ENCODE results near the gene ARHGAP30.

Gene ARHGAP30

GRCh38 chr1:161009602-161010211 lies 60.0 kb downstream of the ARHGAP30 start:
- DNase-seq (ENCODE audit: low read depth), result no peak

- DNase-seq (ENCODE audit: low read depth), result no peak
Measured at GRCh38 chr1:161008869-161009510, 60.7 kb downstream of the ARHGAP30 start.

GRCh38 chr1:161007369-161007768 lies 62.3 kb downstream of the ARHGAP30 start:
- no peak for DNase-seq (ENCODE audit: low read depth)

GRCh38 chr1:161006563-161006962 lies 63.1 kb downstream of the ARHGAP30 start:
- no peak for DNase-seq (ENCODE audit: low read depth)

- DNase-seq (ENCODE audit: low read depth), result no peak
Measured at GRCh38 chr1:161001525-161001924, 68.2 kb downstream of the ARHGAP30 start.

- no peak for DNase-seq (ENCODE audit: low read depth)
Measured at GRCh38 chr1:161000736-161001480, 68.8 kb downstream of the ARHGAP30 start.

- no peak for DNase-seq (ENCODE audit: low read depth)
Measured at GRCh38 chr1:160999376-160999775, 70.3 kb downstream of the ARHGAP30 start.

GRCh38 chr1:160997323-160998038 lies 72.2 kb downstream of the ARHGAP30 start:
- no peak for DNase-seq (ENCODE audit: low read depth)
